ENCODE results near the gene TEDDM1.
"Not testable (repeated sequence)": the region's sequence is repeated elsewhere in the genome, so short reads cannot be mapped to it uniquely, and the experiment has no call there.

Gene TEDDM1

DNA sequence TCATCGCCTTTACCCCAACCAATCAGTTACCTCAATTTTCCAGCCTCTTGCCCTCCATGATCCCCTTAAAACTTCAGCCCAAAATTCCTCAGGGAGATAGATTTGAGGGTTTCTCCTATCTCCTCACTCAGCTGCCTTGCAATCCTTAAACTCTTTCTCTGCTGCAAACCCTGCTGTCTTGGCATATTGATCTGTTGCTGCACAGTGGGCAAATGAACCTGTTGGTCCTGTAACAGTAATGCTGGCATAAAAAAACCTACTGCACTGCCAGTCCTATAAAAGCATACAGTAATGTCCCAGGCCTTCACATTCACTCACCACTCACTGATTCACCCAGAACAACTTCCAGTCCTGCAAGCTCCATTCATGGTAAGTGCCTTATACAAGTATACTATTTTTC is 5.1 kb upstream of the TEDDM1 start:
- no peak for DNase-seq

DNA sequence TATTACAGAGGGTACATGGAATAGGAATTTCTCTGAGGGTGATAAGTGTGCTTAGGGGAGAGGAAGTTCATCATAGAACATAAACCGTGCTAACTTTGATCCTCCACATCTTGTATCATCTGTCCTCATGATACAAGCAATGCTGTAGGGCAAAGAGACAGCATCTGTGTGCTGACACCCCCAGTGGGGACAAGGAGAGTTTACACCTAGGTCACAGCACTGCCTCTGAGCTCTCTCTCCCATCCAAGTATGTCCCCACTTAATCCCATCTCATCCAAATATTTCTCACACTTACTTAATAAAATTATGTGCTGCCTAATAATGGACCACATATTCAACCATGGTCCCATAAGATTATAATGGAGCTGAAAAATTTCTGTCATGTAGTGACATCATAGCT is 4.3 kb upstream of the TEDDM1 start:
- no peak for DNase-seq

DNA sequence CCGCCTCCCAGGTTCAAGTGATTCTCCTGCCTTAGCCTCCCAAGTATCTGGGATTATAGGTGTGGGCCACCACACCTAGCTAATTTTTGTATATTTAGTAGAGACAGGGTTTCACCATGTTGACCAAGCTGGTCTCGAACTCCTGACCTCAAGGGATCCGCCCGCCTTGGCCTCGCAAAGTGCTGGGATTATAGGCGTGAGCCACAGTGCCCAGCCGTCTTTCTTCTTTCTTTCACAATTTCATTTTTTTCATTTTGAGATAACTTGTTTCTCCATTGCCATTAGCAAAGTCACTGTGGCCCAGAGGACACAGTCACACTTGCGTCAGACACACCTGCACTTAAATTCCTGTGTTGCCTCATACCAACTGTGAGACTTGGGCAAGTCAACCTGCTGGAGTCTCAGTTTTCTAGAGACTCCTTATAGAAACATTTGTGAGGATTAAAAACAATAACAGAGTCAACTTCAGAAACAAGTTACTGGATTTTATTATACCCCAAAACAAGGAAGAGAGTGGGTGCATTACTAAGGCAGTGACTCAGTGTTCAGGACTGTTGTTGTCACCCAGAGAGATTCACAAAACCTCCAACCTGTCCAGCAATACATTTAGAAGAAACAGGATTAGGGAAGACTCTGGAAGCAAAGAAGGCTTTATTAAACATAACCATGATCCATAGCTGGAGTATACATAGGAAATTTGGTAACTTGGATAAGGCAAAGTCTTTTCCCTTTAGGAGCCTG is 2.6 kb downstream of the TEDDM1 start:
- DNase-seq = no peak

DNA sequence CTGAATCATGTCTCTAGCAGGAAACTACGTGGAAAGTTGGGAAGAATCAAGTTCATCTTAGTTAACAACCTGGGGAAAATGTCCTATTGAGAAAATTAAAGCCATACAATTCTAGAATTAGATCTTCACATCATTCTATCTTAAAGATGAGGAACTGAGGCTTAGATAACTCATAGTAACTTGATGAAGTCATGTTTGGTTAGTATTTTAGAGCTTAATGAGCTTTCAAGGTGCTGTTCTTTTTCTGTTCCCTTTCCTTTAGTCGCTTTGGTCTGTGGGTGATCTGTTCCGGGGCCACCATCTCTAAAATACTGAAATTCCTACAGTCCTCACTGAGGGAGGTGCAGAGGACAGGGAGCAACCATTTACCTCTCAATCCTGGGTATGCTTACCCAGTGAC is 4.6 kb downstream of the TEDDM1 start:
- no peak for DNase-seq

DNA sequence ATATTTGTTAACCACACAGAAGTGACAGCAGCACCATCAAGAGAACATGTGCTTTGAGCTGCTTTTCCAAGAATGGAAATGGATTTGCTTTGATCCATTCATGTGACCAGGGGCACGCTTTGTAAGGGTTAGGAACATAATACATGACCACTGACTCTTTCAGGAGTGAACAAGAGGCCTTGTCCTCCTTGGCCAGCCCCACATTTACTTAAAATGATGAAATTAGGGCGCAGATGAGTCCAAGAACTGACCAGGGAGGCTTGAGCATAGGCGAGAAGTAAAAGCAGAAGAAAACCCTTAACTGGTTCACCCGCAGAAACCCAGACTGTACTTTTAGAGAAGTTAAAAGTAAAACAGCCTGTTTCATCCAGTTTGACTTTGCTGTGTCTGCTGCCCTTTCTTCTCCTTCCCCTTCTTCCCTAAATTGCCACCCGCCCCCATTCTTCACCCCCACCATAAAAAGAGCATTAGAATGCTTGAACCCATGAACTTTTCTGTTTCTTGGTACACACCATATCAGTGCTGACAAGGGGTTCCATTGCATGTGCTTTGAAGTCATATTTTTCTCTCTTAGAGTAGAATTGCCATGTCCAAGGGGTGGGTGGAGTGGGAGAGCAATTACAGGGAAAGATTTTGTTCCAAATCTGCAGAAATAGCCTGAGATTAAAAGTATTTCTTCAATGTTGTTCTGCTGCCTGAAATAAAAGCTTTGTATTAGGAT is 6.3 kb downstream of the TEDDM1 start:
- DNase-seq = no peak

DNA sequence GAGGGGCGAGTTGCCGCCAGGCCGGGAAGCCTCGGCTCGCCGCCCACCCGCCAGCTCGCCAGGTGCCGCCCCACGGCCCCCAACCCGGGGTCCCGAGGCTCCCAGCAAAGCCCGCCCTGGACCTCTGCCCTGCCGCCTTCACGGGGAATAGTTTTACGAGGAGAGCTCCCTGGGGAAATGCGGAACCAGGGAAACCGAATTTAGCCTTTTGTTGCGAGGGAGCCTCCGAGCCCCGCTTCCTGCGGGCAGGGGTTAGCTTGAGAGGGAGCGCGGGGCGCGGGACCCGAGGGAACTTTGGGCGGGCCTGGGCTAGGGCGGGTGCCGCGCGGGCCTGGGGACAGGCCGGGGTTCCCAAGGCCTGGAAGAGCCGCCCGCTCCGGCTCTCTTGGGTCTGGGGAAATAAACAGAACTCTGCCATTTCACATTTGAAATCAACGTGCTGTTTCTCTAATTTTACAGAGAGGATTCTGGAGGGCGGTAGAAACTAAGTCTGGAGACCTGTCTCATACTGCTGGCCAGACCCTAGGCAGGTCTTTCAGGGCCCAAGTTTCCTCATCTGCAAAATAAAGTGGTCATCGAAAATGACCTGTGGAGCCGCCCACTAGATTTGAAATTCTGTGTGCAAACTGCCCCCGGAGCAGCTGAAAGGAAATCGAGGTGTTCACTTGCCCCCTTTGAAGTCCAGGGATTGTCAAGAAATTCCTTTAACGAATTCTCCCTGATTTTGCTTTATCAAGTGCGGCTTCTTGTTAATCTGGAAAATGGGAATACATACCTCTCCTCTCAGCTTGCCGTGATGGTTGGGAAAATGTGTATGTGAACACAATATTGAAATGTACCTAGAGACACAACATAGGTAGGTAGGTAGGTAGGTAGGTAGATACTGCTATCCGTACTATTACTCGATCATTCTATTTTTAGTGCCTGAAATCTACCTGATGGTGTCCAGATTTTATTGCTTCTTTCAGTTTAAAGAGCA is 8.1 kb downstream of the TEDDM1 start:
- DNase-seq = peak; percentile 26 to 46

DNA sequence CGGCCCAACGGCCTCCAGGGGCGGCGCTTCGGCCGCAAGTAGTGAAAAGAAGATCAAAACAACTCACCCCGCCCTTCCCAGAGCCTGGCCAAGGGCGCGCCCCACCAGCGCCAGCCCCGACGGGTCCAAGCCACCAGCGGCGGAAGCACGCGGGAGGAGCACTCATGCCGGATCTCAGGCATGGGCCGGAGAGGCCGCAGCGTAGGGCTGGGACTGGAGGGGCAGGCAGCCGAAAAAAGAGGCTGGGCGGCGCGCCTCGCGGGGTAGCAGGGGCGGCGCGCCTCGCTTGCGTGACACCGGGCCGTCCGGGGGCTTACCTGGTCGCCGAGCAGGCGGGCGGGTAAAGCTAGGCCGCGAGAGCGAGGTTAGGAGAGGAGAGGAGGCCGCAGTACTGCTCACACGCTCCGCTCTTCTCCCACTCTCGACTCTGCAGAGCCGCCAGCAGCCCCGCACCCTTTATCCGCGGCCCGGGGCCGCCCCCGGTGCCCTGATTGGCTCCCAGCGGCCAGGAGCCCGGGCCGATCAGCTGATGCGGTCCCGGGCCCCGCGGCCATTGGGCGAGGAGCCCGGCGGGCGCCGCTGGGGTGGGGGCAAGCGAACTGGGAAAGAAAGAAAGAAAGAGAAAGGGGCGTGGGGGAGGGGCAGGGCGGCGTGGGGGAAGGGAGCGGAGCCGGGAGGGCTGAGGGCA is 9.0 kb downstream of the TEDDM1 start, which contains the start of gene GLUL:
Gene GLUL, minus strand, starts transcription at position 429 of the 688 bp plus-strand sequence. CDS start 3,053 bp downstream, outside the sequence.
- DNase-seq = peak; percentile 88

DNA sequence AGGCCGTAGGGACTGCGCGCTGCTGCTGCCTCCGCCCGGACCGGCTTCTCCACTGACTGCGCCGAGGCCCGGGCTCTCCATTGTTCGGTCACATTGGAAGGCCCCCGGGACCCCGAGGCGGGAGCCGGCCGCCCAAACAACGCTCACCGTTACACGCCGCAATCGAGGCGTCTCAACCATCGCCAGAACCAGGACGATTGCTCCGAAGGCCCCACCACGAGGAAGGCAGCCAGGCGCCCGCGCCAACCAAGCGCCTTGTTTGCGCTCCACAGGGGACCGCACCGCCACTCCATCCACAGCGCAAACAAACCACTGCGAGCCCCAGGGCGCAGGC is 9.5 kb downstream of the TEDDM1 start:
- DNase-seq = peak in 1 of 2 experiments; percentile 37

DNA sequence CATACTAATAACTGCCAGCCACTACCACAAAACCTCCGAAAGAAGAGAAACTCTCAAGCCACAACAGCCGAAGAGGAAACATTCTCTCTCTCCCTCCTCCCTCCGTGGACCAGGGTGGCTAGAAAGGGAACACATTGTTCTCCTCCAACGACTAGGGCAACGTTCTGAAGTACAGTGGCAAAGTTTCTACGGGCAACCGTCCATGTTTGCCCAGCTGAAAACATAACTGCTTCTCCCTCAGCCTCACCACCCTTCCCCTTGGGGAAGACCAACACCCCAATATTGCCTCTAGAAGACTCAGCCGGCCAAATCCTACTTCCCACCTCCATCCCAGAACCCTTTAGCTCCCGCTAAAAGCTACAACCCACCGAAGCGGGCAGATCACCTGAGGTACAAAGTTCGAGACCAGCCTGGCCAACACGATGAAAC is 10.8 kb downstream of the TEDDM1 start:
- no peak for DNase-seq

DNA sequence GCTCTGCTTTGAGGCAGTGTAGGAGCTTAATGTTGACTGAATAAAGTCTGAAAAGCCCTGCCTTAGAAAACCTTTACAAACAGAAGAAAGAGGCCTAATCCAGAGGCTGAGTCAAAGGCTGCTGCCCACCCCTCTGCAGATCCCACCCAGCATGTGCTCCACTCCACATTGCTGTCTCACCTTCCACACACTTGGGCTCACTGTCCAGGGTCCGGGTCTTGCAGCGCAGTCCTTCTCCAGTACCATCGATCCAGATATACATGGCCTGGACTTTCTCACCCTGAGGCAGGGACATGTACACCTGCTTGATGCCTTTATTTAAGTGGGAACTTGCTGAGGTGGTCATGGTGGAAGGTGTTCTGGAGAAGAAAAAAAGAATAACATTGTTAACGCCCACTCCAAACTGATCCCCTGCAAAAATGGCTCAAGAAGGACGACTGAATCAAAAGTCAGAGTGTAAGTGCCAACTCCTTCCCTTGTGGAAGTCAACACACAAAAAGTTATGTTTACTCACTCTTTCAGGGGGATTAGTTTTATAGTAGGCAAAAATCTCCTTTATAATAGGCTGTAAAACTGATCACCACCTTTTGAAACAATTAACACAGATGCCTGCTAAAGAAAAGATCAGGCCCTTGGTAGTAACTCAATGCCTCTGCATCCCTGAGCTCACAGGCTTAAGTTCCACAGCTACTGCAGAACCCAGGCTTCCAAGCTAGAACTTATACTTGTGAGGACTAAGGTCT is 11.9 kb downstream of the TEDDM1 start:
- DNase-seq = no peak

DNA sequence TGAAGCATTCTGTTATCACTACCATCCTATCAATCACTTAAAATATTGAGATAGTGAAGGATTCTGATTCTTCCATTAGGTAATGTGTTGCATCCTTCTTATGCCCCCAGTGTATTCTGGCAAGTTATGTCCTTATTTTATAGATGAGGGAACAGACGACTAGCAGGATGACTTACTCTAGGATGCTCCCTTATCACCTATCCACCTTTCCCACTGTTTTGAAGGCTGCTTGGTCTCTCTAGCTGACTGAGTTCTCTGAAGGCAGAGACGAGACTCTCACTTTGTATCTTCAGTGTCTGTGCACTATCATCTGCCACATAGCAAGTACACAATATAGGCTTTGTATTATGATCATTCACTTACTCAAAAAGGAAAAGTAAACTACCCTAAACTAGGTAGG is 12.9 kb downstream of the TEDDM1 start:
- no peak for DNase-seq

DNA sequence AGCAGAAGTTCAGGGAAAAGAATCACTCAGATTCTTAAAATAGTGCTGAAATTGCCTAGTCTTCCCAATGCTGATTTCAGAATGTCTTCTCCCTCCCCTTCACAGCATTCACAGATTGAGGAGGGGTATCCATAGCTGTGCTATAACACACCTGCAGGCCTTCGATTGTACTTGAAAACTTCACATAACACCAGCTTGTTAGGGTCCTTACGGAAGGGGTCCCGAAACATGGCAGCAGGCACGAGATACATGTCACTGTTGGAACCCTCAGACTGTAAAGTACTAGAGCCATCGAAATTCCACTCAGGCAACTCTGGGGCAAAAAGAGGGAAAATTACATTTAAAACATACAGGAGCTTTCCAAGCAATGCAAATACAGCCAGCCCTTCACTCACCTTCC is 13.5 kb downstream of the TEDDM1 start:
- DNase-seq = no peak

DNA sequence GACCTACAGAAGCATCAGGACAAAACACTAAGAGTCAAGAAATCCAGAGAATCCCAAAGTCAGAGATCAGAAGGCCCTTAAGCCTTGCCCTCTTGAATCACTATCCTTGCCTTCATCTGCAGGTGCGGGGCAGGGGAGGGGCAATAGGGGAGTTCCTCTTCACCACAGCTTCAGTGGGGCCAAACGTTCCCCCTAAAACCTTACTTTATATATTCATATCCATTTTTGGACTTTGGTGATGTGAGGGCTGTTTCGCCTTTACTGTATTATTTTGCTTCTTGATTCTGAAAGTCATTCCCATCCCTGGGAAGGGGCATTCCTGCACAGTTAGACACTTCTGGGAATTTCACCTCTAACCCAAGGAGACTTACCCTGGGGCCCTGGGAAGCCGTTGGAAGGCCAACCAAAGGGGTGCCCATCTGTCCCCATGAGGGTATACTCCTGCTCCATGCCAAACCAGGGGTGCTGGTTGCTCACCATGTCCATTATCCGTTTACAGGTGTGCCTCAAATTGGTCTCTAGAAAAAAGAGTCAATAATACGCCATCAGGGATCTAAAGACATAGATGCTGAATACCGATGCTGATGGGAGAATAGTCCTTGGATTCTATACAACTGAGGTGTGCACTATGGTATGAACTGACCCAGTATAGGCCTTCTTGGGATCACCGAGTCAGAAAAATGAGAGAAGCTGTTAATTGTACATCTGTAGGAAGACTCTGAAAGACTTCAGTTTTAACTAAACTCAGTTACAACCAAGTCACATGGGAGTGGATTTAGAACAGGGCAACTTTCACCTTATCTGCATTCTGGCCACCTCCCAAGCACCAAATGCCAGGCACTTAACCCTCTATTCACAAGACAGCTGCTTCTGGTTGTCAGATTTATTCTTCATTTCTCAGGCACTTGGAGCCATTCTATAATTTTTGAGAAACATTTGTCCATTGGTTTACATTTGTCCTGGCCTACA is 14.3 kb downstream of the TEDDM1 start:
- DNase-seq = no peak

DNA sequence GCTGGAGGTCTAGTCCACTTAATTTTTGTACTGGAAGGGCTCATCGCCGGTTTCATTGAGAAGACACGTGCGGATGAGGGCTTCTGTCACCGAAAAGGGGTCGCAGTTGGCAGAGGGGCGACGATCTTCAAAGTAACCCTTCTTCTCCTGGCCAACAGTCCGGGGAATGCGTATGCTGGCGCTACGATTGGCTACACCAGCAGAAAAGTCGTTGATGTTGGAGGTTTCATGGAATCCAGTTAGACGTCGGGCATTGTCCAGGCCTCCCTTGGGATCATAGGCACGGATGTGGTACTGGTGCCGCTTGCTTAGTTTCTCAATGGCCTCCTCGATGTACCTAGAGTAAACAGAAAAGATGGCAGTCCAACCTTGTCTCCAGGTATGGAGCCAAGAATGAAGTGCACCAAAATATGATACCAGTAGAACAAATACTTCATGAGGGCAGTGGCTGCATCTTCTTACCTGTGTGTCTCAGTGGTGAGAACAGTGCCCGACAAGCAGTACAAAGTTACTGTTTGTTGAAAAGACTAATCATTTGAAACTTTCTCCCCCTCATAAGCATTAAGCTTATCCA is 16.0 kb downstream of the TEDDM1 start:
- no peak for DNase-seq

DNA sequence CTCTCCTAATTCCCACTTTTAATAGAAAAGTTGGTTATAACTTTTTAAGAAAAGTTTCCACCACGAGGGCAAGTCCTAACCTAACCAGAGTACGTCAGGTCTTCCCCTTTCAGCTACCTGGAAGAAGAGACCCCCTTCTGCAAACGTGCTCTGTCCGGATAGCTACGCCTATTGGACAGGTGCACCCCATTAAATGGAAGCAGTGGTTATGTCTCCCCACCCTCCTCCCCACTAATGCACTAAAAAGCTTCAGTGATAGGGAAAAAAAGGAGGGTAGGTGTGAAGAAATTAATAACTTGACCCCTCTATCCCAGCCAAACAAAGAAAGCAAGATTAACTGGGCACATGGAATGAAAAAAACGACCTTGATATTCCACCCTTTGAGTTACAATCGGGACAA is 16.5 kb downstream of the TEDDM1 start:
- DNase-seq = no peak

DNA sequence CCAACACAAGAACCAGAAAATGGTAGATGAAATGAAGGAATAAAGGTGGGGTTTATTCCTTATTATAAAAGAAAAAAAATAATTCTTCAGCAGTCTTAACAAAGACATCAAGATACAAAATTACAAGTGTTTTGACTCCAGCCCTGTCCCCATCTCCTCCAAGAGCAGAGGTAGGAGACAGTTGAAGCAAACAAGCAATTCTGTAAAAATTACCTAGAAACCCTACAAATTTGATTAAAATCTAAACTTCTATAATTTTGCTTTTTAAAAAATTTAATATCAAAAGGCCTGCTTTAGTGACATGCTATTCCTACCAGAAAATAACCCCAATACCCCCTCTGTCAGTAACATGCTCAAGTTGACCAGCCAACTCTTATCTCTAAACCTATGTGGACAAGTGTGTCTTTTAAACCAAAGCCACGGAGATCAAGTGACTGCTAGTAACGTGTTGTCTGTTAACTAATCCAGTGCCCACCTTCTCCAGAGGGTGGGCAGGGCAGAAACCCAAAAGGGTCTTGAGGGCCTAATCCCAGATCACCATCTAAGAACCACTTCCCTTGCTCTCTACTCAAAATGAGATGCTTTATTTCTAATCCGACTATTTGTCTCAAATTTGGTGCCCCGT is 17.3 kb downstream of the TEDDM1 start:
- DNase-seq = no peak

DNA sequence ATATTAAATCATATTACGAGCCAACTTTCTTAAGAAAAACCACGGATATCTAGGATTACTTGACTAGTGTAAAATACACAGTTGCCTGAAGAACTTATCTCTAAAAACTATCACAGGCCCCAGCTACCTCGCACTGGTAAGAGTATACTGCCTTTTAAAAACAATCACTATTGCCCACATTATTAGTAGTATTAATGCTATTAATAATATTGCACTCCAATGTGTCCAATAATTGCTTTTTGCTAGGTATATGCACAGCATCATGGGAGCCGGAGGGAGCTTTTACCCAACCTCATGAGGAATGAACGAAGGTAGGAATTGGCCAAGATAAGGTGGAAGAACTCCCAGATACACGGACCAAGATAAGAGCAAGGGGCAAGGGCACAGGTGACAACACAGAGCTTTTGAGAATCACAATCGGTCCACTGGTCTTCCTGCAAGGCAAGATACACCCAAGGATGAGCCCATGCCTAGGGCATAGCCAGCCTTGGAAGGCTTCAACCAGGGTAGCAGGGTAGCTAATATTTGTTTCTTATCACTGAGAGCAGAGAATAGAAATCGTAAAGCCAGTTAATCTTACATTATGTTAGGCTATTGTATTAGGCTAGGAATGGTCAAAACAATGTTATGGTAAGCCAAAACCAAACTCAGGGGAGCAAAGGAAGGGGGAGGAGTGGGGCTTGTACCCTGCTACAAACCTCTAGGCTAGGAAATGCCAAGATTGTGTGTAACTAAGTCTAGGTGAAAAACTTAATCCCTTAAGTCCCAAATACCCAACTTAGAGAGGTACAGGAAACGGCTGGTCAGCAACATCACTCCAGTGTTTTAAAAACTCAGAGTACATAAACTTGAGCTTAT is 18.3 kb downstream of the TEDDM1 start:
- DNase-seq = no peak

DNA sequence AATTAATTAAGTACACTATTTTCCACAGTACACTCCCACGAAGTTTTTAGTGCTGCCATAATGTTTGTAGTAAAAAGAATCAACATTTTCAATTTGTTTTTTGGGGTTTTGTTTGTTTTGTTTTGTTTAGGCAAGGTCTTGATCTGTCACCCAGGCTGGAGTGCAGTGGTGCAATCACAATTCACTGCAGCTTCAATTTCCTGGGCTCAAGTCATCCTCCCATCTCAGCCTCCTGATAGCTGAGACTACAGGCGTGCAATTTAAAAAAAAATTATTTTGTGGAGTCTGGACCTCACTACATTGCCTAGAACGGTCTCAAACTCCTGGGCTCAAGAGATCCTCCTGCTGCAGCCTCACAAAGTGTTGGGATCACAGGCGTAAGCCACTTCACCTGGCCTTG is 20.3 kb downstream of the TEDDM1 start:
- no peak for DNase-seq

DNA sequence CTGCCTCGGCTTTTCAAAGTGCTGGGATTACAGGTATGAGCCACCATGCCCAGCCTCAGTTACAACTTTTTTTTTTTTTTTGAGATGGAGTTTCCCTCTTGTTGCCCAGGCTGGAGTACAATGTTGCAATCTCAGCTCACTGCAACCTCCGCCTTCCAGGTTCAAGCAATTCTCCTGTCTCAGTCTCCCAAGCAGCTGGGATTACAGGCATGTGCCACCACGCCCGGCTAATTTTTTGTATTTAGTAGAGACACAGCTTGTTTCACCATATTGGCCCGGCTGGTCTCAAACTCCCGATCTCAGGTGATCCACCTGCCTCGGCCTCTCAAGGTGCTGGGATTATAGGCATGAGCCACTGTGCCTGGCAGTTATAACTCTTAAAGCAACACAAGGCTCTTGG is 20.7 kb downstream of the TEDDM1 start:
- not testable (repeated sequence) for DNase-seq
